Nephron (organoid): Measurements from ENCODE around the gene PLCXD3.
"Not testable (repeated sequence)": the region's sequence is repeated elsewhere in the genome, so short reads cannot be mapped to it uniquely, and the experiment has no call there.

ENCODE experiments used
- H3K27ac Mint-ChIP-seq, 3 experiments: 2 replicates each; pipeline ENCODE4 v1.8.0; 2020; ENCODE audit warnings: mixed read lengths in 3 of 3, mild to moderate bottlenecking in 2 of 3, moderate library complexity in 1 of 3
- H3K27me3 Mint-ChIP-seq: 2 replicates; pipeline ENCODE4 v1.8.0; 2021; ENCODE audit warnings: low read depth, mild to moderate bottlenecking, moderate library complexity, mixed read lengths
- H3K36me3 Mint-ChIP-seq: 2 replicates; pipeline ENCODE4 v1.8.0; 2020; ENCODE audit warnings: low read depth, mixed read lengths
- H3K4me1 Mint-ChIP-seq: 2 replicates; pipeline ENCODE4 v1.8.0; 2020; ENCODE audit warnings: mixed read lengths
- H3K4me3 Mint-ChIP-seq, 3 experiments: 2 replicates each; pipeline ENCODE4 v1.8.0; 2020; ENCODE audit warnings: mild to moderate bottlenecking in 3 of 3, mixed read lengths in 3 of 3, moderate library complexity in 2 of 3
- H3K9me3 Mint-ChIP-seq: 2 replicates; pipeline ENCODE4 v1.8.0; 2020; ENCODE audit warnings: mixed read lengths
- TF ChIP-seq, protein P1 (sequence below), 3 experiments: fragments of 200-600 bp; sonication (generic); IDR thresholded peaks; one replicate each; pipeline ENCODE4 v1.5.0; 2021; ENCODE audit warnings: antibody characterized with exemption in 3 of 3; ENCODE audit not compliant: unreplicated experiment in 3 of 3

Gene PLCXD3

DNA sequence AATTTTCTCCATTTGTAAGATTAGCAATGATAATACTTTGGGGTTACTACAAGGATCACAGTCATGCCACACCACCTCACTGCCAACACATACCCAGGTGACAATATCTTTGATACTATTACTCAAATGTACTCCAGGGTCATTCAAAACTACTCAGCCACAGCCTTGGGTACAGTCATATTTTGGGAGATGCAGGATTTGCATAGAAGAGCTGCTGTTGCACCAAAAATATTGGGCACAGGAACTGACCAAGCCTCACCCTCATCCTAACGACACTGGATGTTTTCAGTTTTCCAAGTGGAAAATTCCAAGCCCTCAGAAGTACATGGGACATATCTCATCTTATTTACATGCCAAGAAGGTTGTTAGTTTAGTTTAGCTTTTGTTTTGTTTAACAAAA lies 176.2 kb downstream of the PLCXD3 start:
- no peaks in the 10 kb centered on the region for H3K27me3 Mint-ChIP-seq
- no peaks in the 10 kb centered on the region for H3K9me3 Mint-ChIP-seq
- peaks cover 42% of the 10 kb centered on the region for H3K4me1 Mint-ChIP-seq
- H3K36me3 Mint-ChIP-seq: no peaks in the 10 kb centered on the region
- TF ChIP-seq, protein P1, sequence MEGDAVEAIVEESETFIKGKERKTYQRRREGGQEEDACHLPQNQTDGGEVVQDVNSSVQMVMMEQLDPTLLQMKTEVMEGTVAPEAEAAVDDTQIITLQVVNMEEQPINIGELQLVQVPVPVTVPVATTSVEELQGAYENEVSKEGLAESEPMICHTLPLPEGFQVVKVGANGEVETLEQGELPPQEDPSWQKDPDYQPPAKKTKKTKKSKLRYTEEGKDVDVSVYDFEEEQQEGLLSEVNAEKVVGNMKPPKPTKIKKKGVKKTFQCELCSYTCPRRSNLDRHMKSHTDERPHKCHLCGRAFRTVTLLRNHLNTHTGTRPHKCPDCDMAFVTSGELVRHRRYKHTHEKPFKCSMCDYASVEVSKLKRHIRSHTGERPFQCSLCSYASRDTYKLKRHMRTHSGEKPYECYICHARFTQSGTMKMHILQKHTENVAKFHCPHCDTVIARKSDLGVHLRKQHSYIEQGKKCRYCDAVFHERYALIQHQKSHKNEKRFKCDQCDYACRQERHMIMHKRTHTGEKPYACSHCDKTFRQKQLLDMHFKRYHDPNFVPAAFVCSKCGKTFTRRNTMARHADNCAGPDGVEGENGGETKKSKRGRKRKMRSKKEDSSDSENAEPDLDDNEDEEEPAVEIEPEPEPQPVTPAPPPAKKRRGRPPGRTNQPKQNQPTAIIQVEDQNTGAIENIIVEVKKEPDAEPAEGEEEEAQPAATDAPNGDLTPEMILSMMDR (IDR thresholded peaks at IDR 0.05; ENCODE audit: unreplicated experiment in 3 of 3): no peak
- peak overlapping the region in 2 of 3 experiments; percentile 51 to 76 for H3K27ac Mint-ChIP-seq
- H3K4me3 Mint-ChIP-seq: no peak overlapping the region

DNA sequence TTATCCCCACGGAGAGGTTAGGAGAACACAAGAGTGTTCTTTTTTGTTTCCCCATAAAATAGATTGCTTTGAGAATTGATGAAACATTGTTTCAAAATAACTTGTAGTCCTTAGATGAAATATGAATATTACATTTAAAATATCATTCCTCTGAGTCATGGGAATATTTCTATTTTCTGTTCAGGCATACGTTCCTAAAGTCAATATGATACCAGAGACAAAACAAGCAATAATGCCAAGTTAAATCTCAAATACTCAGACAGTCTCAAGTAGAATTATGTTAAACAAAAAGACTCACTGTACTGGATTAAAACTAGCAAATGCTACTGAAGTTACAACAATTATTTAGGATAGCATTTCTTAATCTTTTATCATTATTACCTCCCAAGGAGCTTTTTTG lies 185.3 kb downstream of the PLCXD3 start:
- H3K36me3 Mint-ChIP-seq: no peaks in the 10 kb centered on the region
- peaks cover 3% of the 10 kb centered on the region for H3K9me3 Mint-ChIP-seq
- no peaks in the 10 kb centered on the region for H3K4me1 Mint-ChIP-seq
- no peaks in the 10 kb centered on the region for H3K27me3 Mint-ChIP-seq
- H3K4me3 Mint-ChIP-seq: no peak overlapping the region
- peak overlapping the region in 1 of 3 experiments; percentile 61 for H3K27ac Mint-ChIP-seq
- TF ChIP-seq, protein P1 (IDR thresholded peaks at IDR 0.05; ENCODE audit: unreplicated experiment in 3 of 3): no peak

DNA sequence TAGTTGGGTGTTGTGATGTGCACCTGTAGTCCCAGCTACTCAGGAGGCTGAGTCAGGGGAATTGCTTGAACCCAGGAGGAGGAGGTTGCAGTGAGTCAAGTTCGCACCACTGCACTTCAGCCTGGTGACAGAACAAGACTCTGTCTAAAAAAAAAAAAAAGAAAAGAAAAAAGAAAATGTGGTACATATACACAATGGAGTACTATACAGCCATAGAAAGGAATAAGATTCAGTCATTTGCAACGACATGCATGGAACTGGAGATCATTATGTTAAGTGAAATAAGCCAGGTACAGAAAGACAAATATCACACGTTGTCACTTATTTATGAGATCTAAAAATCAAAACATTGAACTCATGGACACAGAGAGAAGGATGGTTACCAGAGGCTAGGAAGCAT lies 187.6 kb downstream of the PLCXD3 start:
- H3K27ac Mint-ChIP-seq, H3K4me3 Mint-ChIP-seq, H3K4me1 Mint-ChIP-seq, H3K36me3 Mint-ChIP-seq, H3K27me3 Mint-ChIP-seq, H3K9me3 Mint-ChIP-seq: not testable (repeated sequence)

DNA sequence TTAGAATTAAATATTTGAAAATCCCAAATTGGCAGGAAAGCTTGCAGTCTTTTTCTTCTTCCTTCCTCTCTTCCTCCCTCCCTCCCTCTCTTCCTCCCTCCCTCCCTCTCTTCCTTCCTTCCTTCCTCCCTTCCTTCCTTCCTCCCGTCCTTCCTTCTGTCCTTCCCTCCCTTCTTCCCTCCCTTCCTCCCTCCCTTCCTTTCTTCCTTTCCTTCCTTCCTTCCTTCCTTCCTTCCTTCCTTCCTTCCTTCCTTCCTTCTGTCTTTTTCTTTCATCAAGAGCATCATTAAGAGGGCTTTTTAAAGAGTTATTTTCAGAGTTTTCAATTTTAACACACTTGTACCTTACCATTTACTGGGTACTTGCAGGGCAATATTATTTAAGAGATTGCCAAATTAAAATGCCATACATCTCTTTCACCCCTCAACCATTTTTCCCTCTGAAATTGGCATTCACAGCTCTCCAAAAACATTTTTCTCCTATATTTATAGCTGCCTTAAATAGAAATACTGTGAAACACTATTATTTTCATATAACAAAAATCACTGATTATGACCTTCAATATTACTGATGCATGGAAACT lies 197.8 kb downstream of the PLCXD3 start:
- H3K36me3 Mint-ChIP-seq: no peaks in the 10 kb centered on the region
- H3K4me3 Mint-ChIP-seq: no peak overlapping the region
- TF ChIP-seq, protein P1 (IDR thresholded peaks at IDR 0.05; ENCODE audit: unreplicated experiment in 3 of 3): no peak
- no peaks in the 10 kb centered on the region for H3K9me3 Mint-ChIP-seq
- no peaks in the 10 kb centered on the region for H3K4me1 Mint-ChIP-seq
- H3K27ac Mint-ChIP-seq: no peak overlapping the region
- peaks cover 3% of the 10 kb centered on the region for H3K27me3 Mint-ChIP-seq

DNA sequence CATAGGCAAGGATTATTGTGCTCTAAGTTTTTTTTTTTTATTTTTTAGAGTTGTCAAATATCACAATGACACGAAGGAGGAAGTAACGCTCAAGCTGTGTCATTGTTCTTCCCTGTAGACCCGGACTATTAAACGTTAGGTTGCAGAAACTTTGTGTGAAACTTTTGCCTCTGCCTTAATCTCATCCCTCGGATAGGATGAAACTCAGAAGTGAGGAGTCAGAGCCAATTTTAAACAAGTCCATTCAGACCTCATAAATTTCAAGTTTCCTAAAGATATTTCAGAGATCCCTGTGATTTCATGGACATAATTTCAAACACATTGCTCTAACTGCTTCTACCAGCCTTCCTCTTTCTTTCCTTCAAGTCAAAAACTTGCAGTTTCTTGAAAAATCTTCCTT lies 198.3 kb downstream of the PLCXD3 start:
- TF ChIP-seq, protein P1 (IDR thresholded peaks at IDR 0.05; ENCODE audit: unreplicated experiment in 3 of 3): no peak
- no peaks in the 10 kb centered on the region for H3K9me3 Mint-ChIP-seq
- H3K36me3 Mint-ChIP-seq: no peaks in the 10 kb centered on the region
- H3K4me1 Mint-ChIP-seq: no peaks in the 10 kb centered on the region
- no peak overlapping the region for H3K4me3 Mint-ChIP-seq
- peaks cover 3% of the 10 kb centered on the region for H3K27me3 Mint-ChIP-seq
- H3K27ac Mint-ChIP-seq: no peak overlapping the region

DNA sequence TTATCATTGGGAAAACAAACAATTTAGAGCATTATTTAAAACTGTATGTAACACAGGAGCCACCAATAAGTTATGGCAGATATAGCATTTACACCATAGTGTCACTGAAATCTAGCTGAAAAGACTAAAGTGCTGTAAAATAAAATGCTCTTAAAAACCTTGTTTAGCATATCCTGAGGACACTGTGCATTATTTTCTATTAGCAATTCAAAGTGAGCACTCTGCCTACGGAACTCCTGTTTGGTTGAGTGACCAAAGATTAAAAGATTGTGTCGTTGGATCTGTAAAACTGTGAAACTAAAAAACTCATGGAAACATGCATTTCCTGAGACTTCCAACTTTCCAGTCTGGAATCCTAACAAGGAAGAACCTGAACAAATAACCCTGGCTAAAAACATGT lies 201.1 kb downstream of the PLCXD3 start:
- no peak overlapping the region for H3K27ac Mint-ChIP-seq
- H3K27me3 Mint-ChIP-seq: peaks cover 3% of the 10 kb centered on the region
- H3K4me1 Mint-ChIP-seq: no peaks in the 10 kb centered on the region
- TF ChIP-seq, protein P1 (IDR thresholded peaks at IDR 0.05; ENCODE audit: unreplicated experiment in 3 of 3): no peak
- H3K9me3 Mint-ChIP-seq: no peaks in the 10 kb centered on the region
- H3K4me3 Mint-ChIP-seq: no peak overlapping the region
- H3K36me3 Mint-ChIP-seq: no peaks in the 10 kb centered on the region
